SK-N-MC (cell line): ENCODE results near the gene SPRR1A.

ENCODE experiments used
- DNase-seq: peaks from one replicate; pipeline ENCODE4 v3.0.0-alpha.2; 2011; ENCODE audit warnings: low read depth, low spot score
- H3K27ac ChIP-seq: fragments of 200-600 bp; sonication (generic); 2 replicates; pipeline ENCODE4 v1.5.1; 2016; ENCODE audit warnings: mixed run types
- H3K36me3 ChIP-seq: fragments of 200-600 bp; sonication (generic); 2 replicates; pipeline ENCODE4 v1.6.1; 2017; ENCODE audit warnings: antibody characterized with exemption, low read length, mixed read lengths; ENCODE audit not compliant: insufficient read depth
- H3K4me3 ChIP-seq: fragments of 200-600 bp; sonication (generic); 2 replicates; pipeline ENCODE4 v1.5.1; 2016
- H3K9ac ChIP-seq: fragments of 200-600 bp; sonication (generic); 2 replicates; pipeline ENCODE4 v1.8.0; 2017; ENCODE audit warnings: mixed run types, mixed read lengths; ENCODE audit not compliant: insufficient read length
- H3K9me3 ChIP-seq: fragments of 200-600 bp; sonication (generic); 2 replicates; pipeline ENCODE4 v1.6.1; 2017; ENCODE audit warnings: low read depth, mild to moderate bottlenecking, antibody characterized with exemption, low read length, moderate library complexity, mixed read lengths
- EZH2 ChIP-seq: fragments of 200-600 bp; sonication (generic); IDR thresholded peaks from one replicate; pipeline ENCODE4 v1.6.1; 2017; ENCODE audit warnings: antibody characterized with exemption
- FOXP2 ChIP-seq: optimal IDR thresholded peaks from 2 replicates; pipeline ENCODE3; 2011; ENCODE audit warnings: mild to moderate bottlenecking, moderate library complexity; ENCODE audit not compliant: insufficient read depth; ENCODE audit errors: extremely low read length, control extremely low read depth
- POLR2AphosphoS5 ChIP-seq: IDR thresholded peaks from 2 replicates; pipeline ENCODE4 v1.6.1; 2012; ENCODE audit warnings: mild to moderate bottlenecking, low read depth, low read length, borderline replicate concordance

SPRR1A gene

DNA sequence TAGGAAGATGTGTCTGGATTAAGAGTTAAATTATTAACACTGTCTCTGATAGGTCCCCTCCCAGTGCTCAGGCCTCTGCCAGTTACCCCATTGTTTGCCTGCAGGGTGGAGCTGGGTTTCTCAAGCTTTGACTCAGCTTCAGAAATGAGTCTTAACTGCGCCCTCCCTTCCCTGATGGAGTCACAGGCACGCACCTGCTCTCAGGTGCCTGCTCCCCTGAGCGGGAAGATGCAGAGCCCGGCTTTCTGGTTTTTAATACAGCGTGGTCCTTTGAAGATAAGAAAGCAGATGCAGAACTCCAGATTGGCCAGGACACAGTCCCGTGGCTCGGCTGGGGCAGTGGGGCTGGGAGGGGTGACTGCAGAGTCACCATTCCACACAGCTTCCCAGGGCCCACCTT is 16.7 kb upstream of the SPRR1A start:
- DNase-seq = no peak
- H3K9me3 ChIP-seq = no peaks in the 10 kb centered on the region
- H3K4me3 ChIP-seq = no peak overlapping the region
- no peak overlapping the region for H3K9ac ChIP-seq
- no peak overlapping the region for H3K27ac ChIP-seq
- TF ChIP-seq EZH2 = no peak
- H3K36me3 ChIP-seq = no peaks in the 10 kb centered on the region

DNA sequence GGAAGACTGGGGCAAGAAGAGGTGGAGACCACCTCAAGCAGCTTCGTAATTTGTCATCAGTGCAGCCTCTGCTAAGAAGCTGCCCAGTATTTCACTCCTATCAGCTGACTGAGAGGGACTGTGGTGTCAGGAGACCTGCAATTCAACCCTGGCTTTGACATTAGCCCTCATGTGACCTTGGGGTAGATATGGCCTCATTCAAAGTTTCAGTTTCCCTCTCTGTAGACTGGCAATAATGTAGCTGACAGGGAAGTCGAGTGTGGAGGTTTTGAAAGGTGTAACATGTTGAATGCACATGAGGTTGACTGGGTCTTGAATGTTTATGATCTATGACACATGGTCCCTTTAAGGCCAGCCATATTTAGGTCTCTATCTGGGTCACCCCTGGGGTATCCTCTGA is 15.6 kb upstream of the SPRR1A start:
- Histone ChIP-seq H3K36me3 (no peaks in the 10 kb centered on the region), H3K9me3 (no peaks in the 10 kb centered on the region), H3K27ac (no peak overlapping the region), H3K9ac (no peak overlapping the region), H3K4me3 (no peak overlapping the region)
- no peak for DNase-seq
- TF ChIP-seq EZH2 (no peak), POLR2AphosphoS5 (no peak), FOXP2 (no peak)

DNA sequence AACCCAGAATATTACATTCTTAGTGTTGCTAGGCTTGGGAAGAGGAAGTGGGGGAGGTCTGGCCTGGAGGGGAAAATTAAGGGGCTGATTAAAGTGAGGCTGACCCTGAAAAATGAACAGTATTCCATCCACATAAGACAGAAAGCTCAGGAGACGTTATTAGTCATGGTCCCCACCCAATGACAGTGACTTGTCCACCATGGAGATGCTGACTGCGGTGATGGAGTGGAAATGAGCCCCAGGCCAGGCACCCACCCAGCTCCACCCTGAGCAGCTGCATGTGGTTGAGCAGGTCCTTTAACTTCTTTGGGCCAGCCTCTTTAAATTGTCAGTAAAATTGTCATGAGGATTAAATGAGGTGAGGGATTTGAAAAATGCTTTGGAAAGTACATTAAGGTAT is 14.8 kb upstream of the SPRR1A start:
- TF ChIP-seq FOXP2 (no peak), POLR2AphosphoS5 (no peak), EZH2 (no peak)
- no peak overlapping the region for H3K27ac ChIP-seq
- H3K4me3 ChIP-seq = no peak overlapping the region
- DNase-seq = no peak
- H3K9me3 ChIP-seq = no peaks in the 10 kb centered on the region
- H3K9ac ChIP-seq = no peak overlapping the region
- no peaks in the 10 kb centered on the region for H3K36me3 ChIP-seq

DNA sequence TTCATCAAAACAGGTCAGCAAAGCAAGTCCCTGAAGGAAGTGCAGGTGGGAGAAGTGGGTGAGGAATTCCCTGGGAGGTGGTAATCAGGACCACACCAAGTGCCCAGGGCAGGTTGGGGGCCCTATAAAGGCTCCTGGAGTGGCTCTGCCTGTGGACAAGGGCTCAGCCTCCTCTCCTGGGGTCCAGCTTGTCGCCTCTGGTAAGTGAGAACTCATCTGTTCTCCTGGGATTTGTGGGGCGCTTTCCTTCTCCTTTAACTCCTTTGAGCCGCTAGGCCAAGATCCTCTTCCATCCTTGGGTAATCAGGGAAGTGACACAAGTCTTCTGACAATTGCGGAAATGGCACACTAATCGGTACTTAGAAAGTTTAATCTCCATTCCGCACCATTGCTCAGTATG is 13.4 kb upstream of the SPRR1A start, which contains the start of gene SPRR4:
SPRR4 (plus strand) TSS at position 154 of the 400 bp plus-strand sequence. CDS start 1,243 bp downstream, outside the sequence.
- Histone ChIP-seq H3K9ac (no peak within 1 kb of the TSS), H3K9me3 (no peaks in the 10 kb centered on the region), H3K4me3 (no peak within 1 kb of the TSS), H3K27ac (no peak within 1 kb of the TSS), H3K36me3 (no peaks in the 10 kb centered on the region)
- TF ChIP-seq EZH2 = no peak
- TF ChIP-seq FOXP2 = no peak
- no peak for TF ChIP-seq POLR2AphosphoS5
- no peak for DNase-seq

DNA sequence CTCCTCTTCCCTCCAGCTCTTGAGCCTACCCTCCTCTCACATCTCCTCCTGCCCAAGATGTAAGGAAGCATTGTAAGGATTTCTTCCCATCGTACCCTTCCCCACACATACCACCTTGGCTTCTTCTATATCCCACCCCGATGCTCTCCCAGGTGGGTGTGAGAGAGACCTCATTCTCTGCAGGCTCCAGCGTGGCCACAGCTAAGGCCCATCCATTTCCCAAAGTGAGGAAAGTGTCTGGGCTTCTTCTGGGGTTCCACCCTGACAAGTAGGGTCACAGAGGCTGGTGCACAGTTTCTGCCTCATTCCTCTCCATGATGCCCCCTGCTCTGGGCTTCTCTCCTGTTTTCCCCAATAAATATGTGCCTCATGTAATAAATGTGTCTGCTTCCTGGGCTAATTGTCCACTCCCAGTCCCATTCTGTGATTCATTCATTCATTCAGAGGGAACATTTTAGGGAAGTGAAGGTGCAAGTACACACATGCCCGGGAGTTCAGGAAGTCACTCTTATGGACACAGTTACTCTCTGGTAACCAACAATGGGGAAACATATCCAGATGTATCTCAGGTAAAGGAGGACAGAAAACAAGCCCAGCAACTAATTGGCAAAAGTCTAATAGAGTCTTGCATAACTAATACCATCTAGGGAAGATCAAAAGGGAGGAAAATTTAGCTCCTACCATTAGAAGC is 11.5 kb upstream of the SPRR1A start:
- no peak overlapping the region for H3K27ac ChIP-seq
- H3K4me3 ChIP-seq = no peak overlapping the region
- no peaks in the 10 kb centered on the region for H3K36me3 ChIP-seq
- H3K9ac ChIP-seq = no peak overlapping the region
- DNase-seq = no peak
- TF ChIP-seq FOXP2 = no peak
- no peak for TF ChIP-seq EZH2
- no peak for TF ChIP-seq POLR2AphosphoS5
- no peaks in the 10 kb centered on the region for H3K9me3 ChIP-seq

DNA sequence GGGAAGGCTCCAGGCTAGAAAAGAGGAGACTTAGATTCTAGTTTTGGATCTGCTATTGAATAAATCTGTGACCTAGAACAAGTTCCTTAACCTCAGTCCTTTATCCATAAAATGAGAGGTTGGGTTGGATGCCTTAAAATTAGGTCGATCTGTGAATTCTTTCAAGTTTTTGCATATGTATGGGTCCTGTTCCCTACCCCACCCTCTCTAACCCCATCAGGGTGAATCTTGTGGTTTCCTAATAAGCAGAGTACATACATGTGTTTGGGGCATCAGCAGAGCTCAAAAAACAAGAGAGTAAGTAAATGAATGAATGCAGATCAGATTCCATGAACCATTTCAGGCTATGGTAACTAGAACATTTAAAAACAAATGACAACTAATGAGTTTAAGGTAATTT is 7.2 kb upstream of the SPRR1A start:
- no peaks in the 10 kb centered on the region for H3K9me3 ChIP-seq
- H3K4me3 ChIP-seq = no peak overlapping the region
- H3K27ac ChIP-seq = no peak overlapping the region
- TF ChIP-seq FOXP2 (no peak), POLR2AphosphoS5 (no peak), EZH2 (no peak)
- H3K36me3 ChIP-seq = no peaks in the 10 kb centered on the region
- no peak for DNase-seq
- H3K9ac ChIP-seq = no peak overlapping the region

DNA sequence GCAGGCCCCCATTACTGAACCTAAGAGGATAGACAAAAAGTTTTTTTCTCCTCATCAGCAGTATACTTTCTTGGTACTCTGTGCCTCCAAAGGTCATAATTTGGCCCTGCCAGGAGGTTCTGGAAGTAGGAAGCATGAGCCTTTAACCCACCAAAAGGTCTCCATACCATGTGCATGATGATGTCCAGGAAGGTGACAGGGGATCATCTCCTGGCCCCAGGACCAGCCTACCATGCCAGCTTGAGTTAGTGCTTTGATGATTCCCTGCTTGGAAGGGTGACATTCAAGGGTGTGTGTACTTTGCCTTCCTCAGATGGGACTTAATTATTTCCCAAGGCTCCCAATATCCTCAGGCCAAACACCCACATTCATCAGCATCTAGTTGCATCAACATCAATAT is 6.3 kb upstream of the SPRR1A start:
- Histone ChIP-seq H3K27ac (no peak overlapping the region), H3K4me3 (no peak overlapping the region), H3K9ac (no peak overlapping the region), H3K36me3 (no peaks in the 10 kb centered on the region), H3K9me3 (no peaks in the 10 kb centered on the region)
- no peak for DNase-seq
- no peak for TF ChIP-seq EZH2

DNA sequence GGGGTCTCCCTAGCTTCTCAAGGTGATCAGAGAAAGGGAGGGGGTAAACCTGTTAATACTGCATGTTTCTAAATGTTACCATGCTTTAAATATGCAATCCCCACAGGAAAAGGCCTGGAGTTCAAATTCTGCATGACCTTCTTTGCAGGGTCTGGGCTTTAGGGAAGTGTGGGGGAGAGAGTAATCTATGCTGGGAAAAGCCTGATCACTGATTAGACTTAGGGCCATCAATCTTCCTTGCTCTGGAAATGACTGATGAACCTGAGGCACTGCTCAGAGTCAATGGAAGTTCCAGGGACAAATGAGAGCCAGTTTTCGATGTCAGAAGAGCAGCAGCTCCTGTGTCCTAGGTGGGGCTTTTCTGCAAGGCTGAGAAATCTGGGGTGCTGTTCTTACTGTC is 3.2 kb upstream of the SPRR1A start:
- H3K4me3 ChIP-seq = no peak overlapping the region
- H3K9ac ChIP-seq = no peak overlapping the region
- DNase-seq = no peak
- no peak overlapping the region for H3K27ac ChIP-seq
- no peak for TF ChIP-seq FOXP2
- no peak for TF ChIP-seq EZH2
- TF ChIP-seq POLR2AphosphoS5 = no peak
- H3K36me3 ChIP-seq = no peaks in the 10 kb centered on the region
- no peaks in the 10 kb centered on the region for H3K9me3 ChIP-seq

DNA sequence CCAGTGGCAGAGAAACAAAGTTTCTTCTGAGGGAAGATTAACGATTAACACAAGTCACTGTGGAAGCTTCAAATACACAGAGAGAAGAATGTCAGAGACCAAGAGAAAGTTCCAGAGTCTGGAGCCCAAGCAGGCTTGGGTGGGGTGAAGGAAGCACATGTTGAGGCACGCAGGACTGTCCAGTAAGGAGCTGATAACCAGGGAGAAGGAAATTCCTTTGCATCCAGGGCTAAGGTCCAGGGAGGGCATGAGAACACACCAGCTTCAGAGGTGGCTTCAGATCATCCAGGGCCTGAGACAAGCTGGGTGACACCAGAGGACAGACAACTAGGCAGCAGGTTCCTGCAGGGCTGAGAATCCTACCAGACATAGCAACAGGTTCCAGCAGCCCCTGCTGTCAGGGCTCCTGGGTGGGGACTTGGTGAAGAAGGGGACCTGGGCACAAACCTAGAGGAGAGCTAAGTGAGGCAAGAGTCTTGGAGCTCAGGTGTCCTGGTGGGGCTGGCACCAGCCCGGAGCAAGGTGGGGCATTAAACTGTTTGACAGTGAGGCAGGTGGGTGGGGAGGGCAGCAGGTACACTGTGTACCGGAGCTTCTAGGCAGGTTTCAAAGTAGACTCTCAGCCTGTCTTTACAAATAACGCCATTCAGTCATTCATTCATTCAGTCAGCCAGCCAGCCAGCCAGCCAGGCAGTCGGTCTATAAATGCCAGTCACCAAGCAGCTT is 2.6 kb upstream of the SPRR1A start:
- Histone ChIP-seq H3K27ac (no peak overlapping the region), H3K9ac (no peak overlapping the region), H3K9me3 (no peaks in the 10 kb centered on the region), H3K4me3 (no peak overlapping the region), H3K36me3 (no peaks in the 10 kb centered on the region)
- no peak for DNase-seq
- no peak for TF ChIP-seq FOXP2
- TF ChIP-seq EZH2 = no peak
- no peak for TF ChIP-seq POLR2AphosphoS5

DNA sequence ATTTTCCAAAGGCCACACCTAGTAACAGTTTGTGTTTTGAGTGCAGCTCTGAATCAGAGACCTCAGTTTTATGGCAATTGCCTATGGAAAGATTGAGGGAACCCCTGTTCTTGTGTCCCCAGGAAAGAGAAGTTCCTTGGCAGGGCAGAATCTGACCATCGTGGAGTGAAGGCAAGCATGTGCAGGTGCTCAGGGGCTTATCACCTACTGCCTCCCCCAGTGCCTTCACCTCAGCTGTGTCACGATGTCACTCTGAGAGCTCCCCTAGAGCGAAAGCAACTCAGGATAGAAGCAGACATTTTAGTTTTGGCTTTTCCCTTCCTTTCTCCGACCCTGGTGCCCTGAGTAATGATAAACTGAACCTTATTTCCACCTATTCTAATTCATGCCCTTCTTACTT is 1.8 kb upstream of the SPRR1A start:
- no peaks in the 10 kb centered on the region for H3K36me3 ChIP-seq
- DNase-seq = no peak
- H3K9me3 ChIP-seq = no peaks in the 10 kb centered on the region
- no peak overlapping the region for H3K4me3 ChIP-seq
- no peak overlapping the region for H3K27ac ChIP-seq
- TF ChIP-seq POLR2AphosphoS5 = no peak
- no peak for TF ChIP-seq FOXP2
- TF ChIP-seq EZH2 = no peak
- H3K9ac ChIP-seq = no peak overlapping the region
